ENCODE data around the gene POC1A.

POC1A gene

DNA sequence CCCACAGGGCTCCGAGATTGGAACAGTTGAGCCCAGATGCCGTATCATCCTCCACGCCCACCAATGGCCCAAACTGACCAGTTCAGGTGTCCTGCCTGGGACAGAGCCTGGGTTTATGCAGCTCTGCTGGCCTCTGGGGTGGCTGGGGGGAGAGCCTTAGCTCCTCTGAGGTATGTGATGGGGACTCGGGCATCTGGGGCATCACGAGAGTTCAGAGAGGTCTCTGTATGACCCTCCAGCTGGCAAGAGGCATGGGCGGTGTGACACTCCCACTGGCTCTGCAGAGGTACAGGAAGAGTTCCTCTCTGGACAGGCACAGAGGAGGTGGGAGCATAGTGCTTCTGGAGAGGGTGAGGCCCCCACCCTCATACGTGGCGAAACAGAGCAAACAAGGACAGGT is 71.3 kb downstream of the POC1A start:
- no peak overlapping the region for H3K27ac ChIP-seq (ENCODE audit: extremely low read depth, low read depth, low read length)
- peaks cover 0 to 6% of the 10 kb centered on the region in 2 experiments; a peak in 1 of 3 replicates for H3K36me3 ChIP-seq (ENCODE audit: control insufficient read depth in 2 of 2, insufficient read depth in 1 of 2, low read length in 2 of 2)
- H3K9me3 ChIP-seq (ENCODE audit: control insufficient read depth, insufficient read depth, low read depth, low read length) = no peaks in the 10 kb centered on the region
- ChIA-PET POLR2A (no interaction called here), CTCF (no interaction called here)
- TF ChIP-seq ZNF621 (tag by site-specific recombination; IDR thresholded peaks at IDR 0.05) = no peak
- TF ChIP-seq MEIS1 (CRISPR knock-in tag; IDR thresholded peaks at IDR 0.05; ENCODE audit: borderline replicate concordance) = no peak
- no peak for TF ChIP-seq GLI2 (tag by site-specific recombination; IDR thresholded peaks at IDR 0.05; ENCODE audit: borderline replicate concordance, low read depth)
- no peak for TF ChIP-seq ZBTB11 (tag by site-specific recombination; conservative IDR thresholded peaks at IDR 0.05; ENCODE audit: low read depth)
- TF ChIP-seq ZNF548 (tag by site-specific recombination; IDR thresholded peaks at IDR 0.05) = no peak
- TF ChIP-seq KLF8 (tag by site-specific recombination; IDR thresholded peaks at IDR 0.05) = no peak
- TF ChIP-seq, protein P1, sequence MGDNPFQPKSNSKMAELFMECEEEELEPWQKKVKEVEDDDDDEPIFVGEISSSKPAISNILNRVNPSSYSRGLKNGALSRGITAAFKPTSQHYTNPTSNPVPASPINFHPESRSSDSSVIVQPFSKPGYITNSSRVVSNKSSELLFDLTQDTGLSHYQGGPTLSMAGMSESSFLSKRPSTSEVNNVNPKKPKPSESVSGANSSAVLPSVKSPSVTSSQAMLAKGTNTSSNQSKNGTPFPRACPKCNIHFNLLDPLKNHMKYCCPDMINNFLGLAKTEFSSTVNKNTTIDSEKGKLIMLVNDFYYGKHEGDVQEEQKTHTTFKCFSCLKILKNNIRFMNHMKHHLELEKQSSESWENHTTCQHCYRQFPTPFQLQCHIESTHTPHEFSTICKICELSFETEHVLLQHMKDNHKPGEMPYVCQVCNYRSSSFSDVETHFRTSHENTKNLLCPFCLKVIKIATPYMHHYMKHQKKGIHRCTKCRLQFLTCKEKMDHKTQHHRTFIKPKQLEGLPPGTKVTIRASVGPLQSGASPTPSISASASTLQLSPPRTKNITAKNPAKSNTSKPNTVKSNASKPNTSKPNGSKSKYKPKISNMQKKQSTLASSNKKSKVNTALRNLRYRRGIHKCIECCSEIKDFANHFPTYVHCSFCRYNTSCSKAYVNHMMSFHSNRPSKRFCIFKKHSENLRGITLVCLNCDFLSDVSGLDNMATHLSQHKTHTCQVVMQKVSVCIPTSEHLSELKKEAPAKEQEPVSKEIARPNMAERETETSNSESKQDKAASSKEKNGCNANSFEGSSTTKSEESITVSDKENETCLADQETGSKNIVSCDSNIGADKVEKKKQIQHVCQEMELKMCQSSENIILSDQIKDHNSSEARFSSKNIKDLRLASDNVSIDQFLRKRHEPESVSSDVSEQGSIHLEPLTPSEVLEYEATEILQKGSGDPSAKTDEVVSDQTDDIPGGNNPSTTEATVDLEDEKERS (tag by site-specific recombination; IDR thresholded peaks at IDR 0.05) = no peak
- TF ChIP-seq ZNF580 (tag by site-specific recombination; IDR thresholded peaks at IDR 0.05) = no peak
- TF ChIP-seq ZNF544 (tag by site-specific recombination; IDR thresholded peaks at IDR 0.05) = no peak
- no peak for TF ChIP-seq ZNF670 (tag by site-specific recombination; IDR thresholded peaks at IDR 0.05; ENCODE audit: low read depth)
- H3K4me3 ChIP-seq (ENCODE audit: low read depth, low read length) = no peak overlapping the region
- H3K4me1 ChIP-seq (ENCODE audit: control insufficient read depth, insufficient read depth, low read length) = no peaks in the 10 kb centered on the region

- TF ChIP-seq SCRT2 (tag by site-specific recombination; IDR thresholded peaks at IDR 0.05) (0 out of 2 replicates have a peak, but pooled peaks have one; percentile 40), HOXA7 (CRISPR knock-in tag; IDR thresholded peaks at IDR 0.05; ENCODE audit: borderline replicate concordance) (no peak), MEIS1 (CRISPR knock-in tag; IDR thresholded peaks at IDR 0.05; ENCODE audit: borderline replicate concordance) (no peak), ZNF623 (tag by site-specific recombination; IDR thresholded peaks at IDR 0.05) (peak; percentile 62), ZNF843 (tag by site-specific recombination; IDR thresholded peaks at IDR 0.05) (no peak), WT1 (tag by site-specific recombination; IDR thresholded peaks at IDR 0.05) (no peak), SETDB1 (IDR thresholded peaks at IDR 0.05; ENCODE audit: insufficient read length, low read length) (no peak)
- H3K4me3 ChIP-seq (ENCODE audit: low read depth, low read length) = no peak overlapping the region
- CTCF ChIA-PET = no interaction called here
- POLR2A ChIA-PET = no interaction called here
- no peaks in the 10 kb centered on the region for H3K9me3 ChIP-seq (ENCODE audit: control insufficient read depth, insufficient read depth, low read depth, low read length)
- no peak overlapping the region for H3K27ac ChIP-seq (ENCODE audit: extremely low read depth, low read depth, low read length)
- peaks cover 0 to 9% of the 10 kb centered on the region in 2 experiments; a peak in 1 of 3 replicates for H3K36me3 ChIP-seq (ENCODE audit: control insufficient read depth in 2 of 2, insufficient read depth in 1 of 2, low read length in 2 of 2)
- H3K4me1 ChIP-seq (ENCODE audit: control insufficient read depth, insufficient read depth, low read length) = no peaks in the 10 kb centered on the region
These were observed 73.1 kb downstream of the POC1A start for GRCh38 chr3:52080830-52081719.

Data from HEK293 (cell line).